HG03280 (cell line): Measurements from ENCODE around the gene PARD6A.

Experiments used
- ATAC-seq: cut with Tn5 transposase; IDR thresholded peaks from one replicate; pipeline ENCODE4 v1.9.1; 2021; ENCODE audit warnings: mild to moderate bottlenecking, moderate library complexity; ENCODE audit not compliant: unreplicated experiment

The PARD6A gene

DNA sequence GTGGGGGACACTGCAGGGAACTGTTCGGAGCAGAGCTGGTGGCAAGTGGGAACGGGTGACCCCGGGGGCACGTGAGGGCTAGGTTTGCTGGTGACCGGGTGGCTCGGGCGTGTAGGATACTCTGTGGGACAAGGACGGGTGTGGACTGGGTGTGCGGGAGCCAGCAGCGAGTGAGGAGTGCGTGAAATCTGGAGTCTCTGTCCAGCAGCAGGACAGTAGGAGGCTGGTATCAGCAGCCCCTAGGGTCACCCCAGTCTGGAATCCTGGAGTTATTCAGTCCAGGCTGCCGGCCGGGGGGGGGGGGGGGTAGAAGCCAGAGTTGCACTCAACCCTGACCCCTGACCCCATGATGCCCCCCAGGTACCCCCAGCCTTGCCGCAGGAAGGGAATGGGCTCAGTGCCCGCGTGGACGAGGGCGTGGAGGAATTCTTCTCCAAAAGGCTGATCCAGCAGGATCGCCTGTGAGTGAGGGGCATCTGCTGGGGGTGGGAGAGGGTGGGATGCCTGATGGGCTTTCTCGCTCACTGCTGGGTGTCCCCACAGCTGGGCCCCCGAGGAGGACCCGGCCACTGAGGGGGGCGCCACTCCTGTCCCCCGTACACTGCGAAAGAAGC lies 6.9 kb upstream of the PARD6A start:
- ATAC-seq: no peak

DNA sequence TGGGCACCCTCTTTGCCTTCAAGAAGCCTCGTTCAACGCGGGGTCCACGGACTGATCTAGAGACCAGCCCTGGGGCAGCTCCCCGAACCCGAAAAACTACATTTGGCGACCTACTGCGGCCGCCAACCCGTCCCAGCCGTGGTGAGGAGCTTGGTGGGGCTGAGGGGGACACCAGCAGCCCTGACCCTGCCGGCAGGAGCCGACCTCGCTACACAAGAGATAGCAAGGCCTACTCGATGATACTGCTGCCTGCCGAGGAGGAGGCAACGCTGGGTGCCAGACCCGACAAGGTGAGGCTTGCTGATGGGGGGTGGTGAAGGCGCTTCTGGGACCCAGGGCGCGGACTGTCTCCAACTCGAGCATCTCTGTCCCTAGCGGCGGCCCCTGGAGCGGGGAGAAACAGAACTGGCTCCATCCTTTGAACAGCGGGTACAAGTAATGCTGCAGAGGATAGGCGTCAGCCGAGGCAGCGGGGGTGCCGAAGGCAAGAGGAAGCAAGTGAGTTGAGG lies 6.3 kb upstream of the PARD6A start:
- no peak for ATAC-seq

DNA sequence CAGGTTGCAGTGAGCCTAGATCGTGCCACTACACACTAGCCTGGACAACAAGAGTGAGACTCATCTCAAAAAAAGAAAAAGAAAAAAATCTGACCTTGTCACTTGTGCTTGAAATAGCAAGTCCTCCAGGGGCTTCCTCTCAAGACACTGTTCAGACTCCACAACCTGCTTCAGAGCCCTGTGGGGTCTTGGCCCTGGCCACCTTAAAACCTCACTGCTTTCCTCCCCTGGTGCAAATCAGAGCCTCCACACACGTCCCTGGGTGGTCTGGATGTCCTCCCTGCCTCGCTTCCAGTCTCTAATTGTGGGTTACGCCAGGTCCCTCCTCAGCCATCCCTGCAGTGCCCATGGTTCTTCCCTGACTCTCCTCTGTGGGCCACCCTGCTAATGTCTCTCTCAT lies 5.4 kb upstream of the PARD6A start:
- no peak for ATAC-seq

DNA sequence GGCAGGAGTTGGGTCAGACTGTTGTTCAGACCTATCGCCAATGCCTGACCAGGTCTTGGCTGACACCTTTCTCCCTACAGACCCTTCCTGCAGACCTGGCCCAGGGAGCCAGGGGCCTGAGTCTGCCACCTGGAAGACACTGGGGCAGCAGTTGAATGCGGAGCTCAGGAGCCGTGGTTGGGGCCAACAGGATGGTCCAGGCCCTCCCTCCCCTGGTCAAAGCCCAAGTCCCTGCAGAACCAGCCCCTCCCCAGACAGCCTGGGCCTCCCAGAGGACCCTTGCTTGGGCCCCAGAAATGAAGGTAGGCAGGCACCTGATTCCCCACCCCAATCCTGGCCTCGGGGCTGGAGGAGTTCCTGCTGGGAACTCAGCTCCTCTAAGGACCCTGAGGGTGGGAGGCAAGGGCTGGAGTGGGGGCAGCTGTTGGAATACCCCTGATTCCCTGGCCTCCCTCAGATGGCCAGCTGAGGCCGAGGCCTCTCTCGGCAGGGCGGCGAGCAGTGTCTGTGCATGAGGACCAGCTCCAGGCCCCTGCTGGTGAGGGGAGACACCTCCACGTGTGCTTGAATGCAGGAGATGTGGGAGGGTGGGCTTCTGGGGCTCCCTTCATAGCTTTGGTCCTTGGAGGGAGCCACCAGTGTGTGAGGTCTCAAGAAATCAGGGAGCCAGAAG lies 4.3 kb upstream of the PARD6A start:
- ATAC-seq: no peak

DNA sequence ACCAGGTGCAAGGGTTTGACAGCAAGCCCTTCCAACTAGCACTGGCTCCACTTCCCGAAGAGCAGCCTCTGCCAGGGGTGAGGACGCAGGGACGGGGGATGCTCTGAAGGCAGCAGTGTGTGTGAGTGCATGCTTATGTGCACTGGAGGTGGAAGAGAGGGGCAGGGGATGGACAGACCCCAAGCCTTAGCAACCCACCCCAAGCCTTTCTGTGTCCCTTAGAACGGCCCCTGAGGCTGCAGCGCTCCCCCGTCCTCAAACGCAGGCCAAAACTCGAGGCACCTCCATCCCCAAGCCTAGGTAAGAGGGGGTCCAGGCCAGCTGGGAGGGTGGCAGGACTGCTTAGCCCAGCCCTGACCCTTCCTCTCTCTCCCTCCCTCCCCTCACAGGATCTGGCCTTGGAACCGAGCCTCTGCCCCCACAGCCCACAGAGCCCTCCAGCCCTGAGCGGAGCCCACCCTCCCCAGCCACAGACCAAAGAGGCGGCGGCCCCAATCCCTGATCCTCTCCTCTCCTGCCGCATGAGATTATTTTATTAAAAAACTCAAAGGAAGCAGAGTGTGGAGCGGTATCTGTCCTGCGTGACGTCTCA lies 3.6 kb upstream of the PARD6A start:
- no peak for ATAC-seq

DNA sequence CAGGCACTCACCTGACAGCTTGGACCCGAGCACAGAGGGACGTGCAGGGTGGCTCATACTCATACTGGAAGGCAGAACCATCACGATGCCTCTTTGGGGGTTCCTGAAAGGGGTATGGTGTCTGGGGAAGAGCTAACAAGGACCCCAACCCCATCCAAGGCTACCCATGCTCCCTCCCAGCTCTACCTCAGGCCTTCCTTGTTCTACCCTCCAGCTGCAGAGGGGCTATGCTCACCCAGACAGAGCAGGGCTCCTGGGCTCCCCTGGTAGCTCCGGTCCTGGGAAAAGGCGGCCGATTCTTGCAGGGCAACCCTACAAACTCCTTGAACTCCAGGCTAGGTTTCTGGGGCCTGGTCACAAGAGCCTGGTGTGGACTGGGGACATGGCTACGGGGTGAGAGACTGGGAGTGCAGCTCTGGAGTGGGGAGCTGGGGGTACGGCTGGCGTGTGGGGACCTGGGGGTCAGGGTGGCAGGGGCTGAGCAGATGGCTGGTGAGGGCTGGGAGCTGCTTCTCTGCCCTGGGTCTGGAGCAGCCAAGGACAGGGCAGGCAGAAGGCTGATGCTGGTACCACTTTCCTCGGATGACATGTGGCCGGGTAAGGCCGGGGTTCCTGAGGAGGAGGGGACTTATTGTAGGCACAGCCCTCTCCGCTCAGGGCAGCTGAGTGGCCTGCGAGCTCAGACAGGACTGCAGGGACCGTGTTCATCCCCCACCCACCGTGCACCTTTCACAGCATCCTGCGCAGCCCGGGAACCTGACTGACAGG lies 2.8 kb upstream of the PARD6A start:
- no peak for ATAC-seq

DNA sequence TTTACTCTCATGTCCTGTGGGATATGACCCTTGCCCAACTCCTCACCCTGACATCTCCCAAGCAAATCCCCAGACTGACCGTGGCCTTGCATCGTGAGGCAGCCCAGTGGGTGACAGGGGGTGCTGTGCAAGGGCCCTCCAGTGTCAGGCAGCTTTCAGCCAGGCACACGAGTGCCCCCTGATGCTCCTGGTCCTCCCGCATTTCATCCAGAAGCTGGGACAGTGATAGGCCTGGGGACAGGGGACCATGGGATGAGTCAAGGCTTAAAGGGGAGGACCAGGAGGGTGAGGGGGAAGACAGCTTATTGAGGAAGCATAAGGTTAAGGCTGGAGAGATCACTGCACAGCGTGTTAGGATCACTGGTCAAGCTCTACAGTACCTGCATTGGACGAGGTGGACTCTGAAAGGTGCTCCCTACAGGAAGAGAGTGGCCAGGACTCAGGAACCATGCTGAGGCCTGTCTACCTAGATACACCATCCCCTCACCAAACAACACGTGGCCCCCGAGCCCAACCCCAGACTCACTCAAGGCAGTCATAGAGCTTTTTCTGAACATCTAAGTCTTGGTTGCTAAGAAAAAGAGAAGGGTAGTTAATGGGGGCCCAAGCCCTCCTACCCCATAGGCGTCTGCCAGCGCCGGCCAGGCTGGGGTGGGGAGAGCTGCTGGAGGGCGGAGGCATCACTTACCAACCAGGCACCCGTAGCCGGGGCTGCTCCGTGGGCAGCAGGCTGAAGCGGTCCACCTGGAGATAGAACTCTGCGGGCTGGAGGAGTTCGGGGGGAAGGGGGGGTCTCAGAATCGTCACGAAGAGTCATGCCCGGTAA lies 1.7 kb upstream of the PARD6A start:
- no peak for ATAC-seq

DNA sequence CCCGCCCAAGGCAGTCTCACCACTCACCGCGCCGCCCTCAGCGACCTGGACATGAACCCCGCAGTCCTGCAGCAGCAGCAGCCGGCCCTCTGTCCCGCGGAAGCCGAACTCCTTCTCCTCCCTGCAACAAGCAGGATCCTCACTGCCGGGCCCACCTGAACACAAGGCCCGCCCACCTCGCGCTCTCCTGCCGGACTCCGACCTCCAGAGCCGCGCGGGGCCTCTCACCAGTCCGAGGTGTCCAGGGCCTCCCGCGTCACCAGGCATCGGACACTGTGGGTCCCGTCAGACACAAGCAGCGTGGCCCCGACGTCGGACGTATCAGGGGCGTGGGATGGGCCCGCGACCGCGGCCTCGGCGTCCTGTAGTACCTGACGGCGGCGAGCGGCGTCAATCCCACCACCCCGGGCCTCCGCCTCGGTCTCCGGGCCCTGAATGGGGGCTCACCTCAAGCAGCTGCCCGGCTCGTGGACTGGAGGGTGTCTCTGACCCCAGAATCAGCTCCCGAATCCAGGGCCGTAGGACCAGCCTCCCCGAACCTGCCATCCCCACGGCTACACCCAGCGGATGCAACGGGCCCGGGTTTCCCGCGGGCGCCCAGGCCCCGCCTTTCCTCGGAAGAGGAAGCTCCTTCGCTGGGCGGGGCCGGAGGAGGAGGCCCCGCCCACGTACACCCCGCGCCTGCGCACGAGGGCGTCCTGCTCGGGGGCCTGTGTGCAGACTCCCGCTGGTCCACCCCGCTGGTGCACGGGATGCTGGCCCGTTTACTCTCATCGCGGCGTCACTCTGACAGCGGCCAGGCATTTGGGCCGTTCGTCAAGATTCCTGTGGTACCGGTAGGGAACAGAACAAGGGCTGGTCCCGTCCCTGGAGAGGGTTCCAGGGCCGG lies 841 bp upstream of the PARD6A start, which contains the start of gene ACD:
Gene ACD, minus strand, starts transcription at position 586 of the 889 bp plus-strand sequence. Its CDS starts 40 bp downstream, at position 546.
- ATAC-seq: peak; percentile 65

DNA sequence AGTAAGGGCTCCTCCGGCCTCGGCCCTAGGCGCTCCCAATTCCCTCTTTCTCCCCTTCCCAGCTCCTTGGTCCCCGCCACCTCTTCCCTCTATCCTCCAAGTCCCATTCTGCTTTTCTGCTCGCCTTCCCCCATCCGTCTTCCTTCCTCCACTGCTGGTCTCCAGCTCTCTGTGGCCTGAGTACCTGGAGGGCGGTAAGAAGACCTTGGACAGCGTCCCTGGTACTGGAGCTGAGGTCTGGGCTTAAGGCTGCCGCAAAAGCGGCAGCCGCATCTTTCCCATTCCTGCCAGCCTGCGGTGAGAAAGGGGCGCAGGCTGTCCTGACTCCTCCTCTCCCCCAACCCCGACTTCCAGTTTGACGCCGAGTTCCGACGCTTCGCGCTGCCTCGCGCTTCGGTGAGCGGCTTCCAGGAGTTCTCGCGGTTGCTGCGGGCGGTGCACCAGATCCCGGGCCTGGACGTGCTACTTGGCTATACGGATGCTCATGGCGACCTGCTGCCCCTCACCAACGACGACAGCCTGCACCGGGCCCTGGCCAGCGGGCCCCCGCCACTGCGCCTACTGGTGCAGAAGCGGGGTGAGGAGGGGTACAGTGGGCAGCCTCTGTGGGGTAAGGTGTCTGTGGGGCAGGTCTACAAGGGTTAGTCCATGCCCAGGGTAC lies 471 bp downstream of the PARD6A start:
- ATAC-seq: no peak

DNA sequence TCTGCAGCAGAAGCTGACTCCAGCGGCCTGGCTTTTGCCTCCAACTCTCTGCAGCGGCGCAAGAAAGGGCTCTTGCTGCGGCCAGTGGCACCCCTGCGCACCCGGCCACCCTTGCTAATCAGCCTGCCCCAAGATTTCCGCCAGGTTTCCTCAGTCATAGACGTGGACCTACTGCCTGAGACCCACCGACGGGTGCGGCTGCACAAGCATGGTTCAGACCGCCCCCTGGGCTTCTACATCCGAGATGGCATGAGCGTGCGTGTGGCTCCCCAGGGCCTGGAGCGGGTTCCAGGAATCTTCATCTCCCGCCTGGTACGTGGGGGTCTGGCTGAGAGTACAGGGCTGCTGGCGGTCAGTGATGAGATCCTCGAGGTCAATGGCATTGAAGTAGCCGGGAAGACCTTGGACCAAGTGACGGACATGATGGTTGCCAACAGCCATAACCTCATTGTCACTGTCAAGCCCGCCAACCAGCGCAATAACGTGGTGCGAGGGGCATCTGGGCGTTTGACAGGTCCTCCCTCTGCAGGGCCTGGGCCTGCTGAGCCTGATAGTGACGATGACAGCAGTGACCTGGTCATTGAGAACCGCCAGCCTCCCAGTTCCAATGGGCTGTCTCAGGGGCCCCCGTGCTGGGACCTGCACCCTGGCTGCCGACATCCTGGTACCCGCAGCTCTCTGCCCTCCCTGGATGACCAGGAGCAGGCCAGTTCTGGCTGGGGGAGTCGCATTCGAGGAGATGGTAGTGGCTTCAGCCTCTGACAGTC lies 1.3 kb downstream of the PARD6A start:
- ATAC-seq: no peak

DNA sequence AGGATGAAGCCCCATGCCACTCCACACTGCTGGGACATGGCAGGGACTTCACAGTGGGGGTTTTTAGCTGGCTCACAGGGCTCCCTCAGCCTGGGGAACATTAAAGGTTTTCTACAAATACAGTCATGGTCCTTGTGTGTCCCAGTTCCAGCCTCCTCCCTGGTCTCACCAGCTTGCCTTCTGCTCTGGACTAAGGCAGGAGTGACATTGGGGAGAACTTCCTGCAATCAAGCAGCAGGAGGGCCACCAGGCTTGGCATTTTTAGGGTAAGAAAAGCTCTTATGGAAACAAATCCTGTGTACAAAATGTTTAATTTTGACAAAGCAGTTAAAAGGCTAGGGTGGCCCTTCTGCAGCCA lies 1.9 kb downstream of the PARD6A start:
- no peak for ATAC-seq

DNA sequence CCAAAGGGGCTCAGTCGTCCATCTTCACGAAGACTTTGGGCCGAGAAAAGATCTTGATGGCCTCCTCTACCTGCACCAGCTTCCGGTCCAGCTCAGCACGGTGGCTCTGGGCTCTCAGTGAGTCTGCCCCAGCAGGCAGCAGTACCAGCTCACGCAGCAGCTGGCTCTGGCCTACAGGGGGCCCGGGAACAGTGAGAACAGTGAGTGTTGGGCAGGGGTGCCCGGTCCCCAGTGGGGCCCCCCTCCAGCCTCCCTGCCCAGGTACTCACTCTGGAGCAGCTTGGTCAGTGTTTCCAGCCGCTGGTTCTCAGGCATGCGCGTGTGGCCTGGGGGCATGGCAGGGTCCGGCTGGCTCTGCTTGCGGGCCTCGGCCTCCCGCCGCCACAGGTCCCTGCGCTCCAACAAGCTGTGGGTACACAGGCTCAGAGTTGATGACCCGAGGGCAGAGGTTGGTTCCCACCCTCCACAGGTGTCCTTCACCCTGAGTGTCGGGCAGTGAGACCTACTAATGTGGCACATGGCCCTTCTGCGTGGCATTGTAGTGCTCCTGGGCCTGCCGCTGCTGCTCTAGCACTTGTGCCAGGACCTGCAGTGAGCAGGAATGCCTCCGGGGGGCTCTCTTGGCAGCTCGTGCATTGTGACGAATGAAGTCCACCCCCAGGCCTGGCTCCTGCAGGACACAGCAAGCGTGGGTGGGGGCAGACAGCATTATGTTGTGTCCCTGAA lies 2.6 kb downstream of the PARD6A start:
- no peak for ATAC-seq

DNA sequence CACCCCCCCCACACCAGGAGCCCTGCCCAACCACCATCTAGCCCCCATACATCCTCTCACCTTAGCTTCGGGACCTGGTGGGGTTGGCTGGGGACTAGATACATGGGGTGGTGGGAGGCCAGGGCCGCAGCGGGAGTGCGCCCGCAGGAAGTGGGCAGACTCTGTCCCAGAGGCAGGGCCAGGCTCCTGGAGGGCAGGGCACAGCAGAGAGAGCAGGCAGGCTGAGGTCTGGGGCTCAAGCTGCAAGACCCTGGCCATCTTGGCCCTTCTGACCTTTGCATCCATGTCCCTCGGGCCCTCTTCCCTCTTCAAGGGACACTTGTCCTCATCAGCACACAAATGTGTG lies 3.1 kb downstream of the PARD6A start:
- no peak for ATAC-seq

DNA sequence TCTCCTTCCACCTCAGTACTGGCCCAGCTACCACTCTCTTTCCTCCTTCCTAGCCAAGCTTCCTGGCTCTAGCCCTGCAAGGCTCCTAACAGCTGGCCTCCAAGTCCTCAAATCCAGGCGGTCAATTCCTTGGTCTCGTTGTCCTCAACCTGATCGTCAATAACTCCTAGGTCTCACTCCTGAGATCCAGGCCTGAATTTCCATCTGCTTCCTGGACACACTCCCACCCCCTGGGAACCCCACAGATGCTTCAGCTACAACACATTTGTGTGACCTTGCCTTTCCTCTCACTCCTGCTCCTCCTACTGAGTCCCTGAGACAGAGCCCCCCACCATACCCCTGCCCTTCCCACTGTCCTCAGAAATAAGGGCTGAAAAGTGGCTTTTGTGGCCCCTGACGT lies 3.5 kb downstream of the PARD6A start:
- no peak for ATAC-seq

DNA sequence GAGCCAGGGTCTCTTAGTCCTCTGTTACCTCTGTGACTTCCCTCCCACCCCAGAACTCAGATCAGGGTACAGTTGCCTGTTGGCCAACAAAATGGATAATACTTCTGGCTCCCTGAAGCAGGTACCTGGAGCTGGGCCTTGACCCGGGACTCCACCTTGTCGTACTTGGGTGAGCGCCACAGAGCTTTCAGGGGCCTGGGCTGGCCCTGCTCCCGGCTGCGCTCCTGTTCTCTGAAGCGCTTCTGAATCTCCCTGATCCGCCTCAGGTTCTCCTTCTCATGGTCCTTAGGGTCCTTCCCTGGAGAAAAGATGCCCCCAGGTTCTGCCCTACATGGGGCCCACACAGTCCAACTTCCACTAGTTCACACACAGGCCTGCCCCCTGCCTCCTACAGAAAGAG lies 4.1 kb downstream of the PARD6A start:
- no peak for ATAC-seq

DNA sequence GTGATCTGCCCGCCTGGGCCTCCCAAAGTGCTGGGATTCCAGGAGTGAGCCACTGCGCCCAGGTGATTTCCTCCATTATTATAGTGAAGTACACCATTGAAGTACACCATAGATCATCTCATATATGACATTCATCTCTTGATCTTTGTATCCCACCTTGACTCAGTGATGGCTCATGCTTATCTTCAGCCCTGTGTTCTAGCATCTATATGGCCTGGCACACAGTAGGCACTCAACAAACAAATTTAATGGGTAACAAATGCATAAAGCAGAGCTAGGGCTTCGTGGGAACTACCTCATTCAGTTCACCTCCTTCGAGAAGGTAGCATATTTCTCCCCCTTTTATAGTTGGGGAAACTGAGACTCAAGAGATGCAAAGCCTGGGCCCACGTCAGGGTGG lies 4.8 kb downstream of the PARD6A start:
- no peak for ATAC-seq

DNA sequence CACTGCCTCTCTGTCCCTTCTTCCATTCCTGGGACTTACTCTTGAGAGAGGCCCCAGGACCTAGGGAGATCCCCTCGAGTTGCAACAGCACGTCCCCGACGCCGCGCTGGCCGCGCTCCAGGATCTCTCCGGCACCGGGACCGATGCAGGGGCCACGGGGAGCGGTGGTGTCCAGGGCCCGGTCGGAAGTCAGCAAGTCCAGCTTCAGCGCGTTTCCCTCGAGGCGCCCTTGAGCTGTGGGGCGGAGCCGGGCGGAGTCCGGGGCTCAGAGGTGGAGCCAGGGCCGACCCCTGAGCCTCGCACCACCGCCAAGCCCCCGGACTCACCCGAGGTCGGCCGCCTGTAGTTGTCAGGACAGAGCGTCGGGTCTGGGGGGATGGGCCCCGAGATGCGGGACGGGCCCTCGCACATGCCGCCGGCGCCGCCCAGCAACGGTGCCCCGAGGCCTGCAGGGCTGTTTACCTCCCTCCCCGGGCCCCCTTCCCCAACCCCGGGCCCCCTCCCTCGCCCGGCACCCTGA lies 5.3 kb downstream of the PARD6A start:
- ATAC-seq: peak; percentile 2
